ENCODE results near the gene JAML. TPM values are rescaled to one million over a fixed set of nuclear protein-coding genes. Genes with fewer than 3 reads are reported as not detected.

JAML gene
- total RNA-seq, 4 donors from 2014 or later, result 2.8 to 51.7 (median 14.0) TPM

DNA sequence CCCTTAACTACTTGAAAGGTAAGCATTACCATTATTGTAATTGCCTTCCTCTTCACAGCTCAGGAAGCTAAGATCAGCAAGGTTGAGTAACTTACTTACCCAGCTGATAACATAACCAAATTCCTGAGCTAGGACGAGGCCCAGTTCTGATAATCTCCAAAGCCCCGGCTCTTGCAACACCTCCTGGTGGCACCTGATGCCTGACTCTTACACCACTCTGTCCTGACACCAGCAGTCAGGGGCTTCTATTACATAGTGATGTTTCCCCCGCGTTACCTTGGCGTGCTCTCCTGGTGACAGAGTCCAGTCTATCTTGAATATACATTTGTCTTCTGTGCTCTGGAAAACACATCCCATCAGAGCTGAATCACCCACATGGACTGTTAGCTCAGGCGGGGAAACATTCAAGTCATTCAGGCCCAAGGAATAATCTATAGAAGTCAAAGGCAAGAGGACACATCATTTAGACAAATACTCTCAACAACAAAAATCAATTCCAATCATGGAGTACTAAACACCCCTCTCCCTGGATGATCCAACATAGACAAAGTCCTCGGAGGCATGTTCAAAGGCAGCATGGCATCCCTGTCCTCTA is 12.6 kb downstream of the JAML start:
- TF ChIP-seq, protein P1, sequence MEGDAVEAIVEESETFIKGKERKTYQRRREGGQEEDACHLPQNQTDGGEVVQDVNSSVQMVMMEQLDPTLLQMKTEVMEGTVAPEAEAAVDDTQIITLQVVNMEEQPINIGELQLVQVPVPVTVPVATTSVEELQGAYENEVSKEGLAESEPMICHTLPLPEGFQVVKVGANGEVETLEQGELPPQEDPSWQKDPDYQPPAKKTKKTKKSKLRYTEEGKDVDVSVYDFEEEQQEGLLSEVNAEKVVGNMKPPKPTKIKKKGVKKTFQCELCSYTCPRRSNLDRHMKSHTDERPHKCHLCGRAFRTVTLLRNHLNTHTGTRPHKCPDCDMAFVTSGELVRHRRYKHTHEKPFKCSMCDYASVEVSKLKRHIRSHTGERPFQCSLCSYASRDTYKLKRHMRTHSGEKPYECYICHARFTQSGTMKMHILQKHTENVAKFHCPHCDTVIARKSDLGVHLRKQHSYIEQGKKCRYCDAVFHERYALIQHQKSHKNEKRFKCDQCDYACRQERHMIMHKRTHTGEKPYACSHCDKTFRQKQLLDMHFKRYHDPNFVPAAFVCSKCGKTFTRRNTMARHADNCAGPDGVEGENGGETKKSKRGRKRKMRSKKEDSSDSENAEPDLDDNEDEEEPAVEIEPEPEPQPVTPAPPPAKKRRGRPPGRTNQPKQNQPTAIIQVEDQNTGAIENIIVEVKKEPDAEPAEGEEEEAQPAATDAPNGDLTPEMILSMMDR (IDR thresholded peaks at IDR 0.05; ENCODE audit: low read depth), result no peak

DNA sequence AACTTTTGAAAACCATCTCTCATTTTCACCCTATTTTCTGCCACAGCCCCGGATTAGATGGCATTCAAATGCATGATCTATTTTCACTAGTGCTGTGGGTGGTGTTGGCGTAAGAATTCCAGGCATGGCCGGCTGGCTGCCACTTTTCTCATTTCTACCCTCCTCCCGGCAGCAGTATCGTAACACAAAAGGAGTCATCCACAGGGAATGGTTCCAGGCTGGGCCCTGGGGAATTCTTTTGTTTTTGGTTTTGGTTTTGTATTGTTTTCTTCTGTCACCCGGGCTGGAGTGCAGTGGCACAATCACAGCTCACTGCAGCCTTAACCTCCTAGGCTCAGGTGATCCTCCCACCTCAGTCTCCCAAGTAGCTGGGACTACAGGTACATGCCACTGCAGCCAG is 13.8 kb downstream of the JAML start:
- TF ChIP-seq, protein P1 (IDR thresholded peaks at IDR 0.05; ENCODE audit: low read depth), result no peak

DNA sequence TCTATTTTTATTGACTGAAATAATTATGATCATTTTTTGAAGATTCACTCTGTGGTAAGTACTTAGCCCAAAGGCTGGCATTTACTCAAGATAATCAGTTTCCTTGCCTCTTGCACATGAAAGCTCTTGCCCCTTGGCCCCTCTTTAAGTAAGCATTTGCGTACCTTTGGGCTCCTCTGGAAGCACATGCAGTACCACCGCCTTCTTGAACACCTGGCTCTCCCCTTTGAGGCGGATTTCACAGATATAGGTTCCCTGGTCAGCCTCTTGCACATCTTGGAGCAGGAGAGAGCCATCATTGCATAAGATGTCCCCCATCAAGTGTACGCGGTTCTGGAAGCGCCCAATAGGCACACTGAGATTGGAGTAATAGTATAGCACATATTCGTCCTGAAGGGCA is 14.5 kb downstream of the JAML start:
- TF ChIP-seq, protein P1 (IDR thresholded peaks at IDR 0.05; ENCODE audit: low read depth), result no peak

DNA sequence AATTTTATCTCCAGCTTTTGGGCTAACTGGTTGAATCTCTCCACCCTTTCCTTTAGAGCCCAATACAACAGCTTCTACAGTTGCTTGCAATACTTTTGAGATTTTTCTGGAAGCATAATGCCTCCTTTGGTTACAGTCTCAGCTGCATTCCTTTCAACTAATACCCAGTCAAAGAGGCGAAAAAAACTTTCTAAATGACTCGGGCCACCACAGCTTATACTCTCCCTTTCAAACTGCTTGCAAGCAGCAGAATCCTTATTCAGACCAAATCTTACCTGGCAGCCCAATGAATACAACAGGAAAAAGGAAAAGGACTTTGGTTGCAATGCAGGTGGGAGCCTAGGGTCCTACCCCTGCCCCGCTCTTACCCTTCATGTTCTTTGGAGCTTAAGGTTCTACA is 15.8 kb downstream of the JAML start:
- TF ChIP-seq, protein P1 (IDR thresholded peaks at IDR 0.05; ENCODE audit: low read depth), result no peak

DNA sequence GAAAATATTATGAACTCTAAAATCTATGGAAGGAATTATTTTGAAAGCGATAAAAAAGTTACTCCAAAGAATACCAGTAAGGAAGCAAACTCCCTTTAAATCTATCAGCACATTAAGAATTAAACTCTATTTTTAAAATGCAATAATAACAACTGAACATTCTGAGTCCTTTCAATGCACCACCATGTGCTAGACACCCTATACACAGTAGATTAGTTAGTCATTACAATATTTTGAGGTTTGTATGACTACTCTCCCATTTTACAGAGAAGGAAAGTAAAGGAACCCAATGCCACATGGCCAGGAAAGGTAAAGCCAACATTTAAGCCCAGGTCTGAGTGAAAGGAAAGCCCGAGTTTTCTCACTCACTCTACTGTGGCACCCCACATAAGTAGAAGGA is 17.7 kb downstream of the JAML start:
- TF ChIP-seq, protein P1 (IDR thresholded peaks at IDR 0.05; ENCODE audit: low read depth), result no peak

DNA sequence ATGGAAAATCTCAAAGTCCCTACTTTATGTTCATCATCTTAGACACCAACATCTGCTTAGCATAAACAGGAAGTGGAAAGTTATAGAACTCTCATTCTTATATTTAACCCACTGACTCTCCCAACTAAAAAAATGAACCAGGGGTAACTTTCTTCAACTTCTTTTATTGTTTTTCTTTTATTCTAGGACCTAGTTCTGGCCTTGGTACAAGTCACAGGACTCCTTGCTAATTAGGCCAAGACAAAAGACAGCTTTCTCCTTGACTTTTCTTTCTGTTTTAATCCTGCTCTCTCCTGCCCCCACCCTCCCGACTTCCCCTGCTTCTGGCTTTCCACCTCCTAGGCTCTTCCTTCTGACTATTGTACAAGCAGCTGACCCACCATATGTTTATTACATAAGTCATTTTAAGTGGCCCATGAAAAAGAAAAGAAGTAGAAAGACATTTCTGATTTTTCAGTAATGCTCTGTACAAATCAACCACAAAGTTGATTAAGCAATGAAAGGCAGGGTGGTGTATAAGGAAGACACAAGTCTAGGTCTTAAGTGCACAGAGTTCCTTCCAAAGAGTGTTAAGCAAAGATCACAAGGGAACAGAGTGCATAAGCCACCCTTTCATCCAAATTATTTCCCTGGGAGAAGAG is 18.3 kb downstream of the JAML start:
- TF ChIP-seq, protein P1 (IDR thresholded peaks at IDR 0.05; ENCODE audit: low read depth), result no peak

DNA sequence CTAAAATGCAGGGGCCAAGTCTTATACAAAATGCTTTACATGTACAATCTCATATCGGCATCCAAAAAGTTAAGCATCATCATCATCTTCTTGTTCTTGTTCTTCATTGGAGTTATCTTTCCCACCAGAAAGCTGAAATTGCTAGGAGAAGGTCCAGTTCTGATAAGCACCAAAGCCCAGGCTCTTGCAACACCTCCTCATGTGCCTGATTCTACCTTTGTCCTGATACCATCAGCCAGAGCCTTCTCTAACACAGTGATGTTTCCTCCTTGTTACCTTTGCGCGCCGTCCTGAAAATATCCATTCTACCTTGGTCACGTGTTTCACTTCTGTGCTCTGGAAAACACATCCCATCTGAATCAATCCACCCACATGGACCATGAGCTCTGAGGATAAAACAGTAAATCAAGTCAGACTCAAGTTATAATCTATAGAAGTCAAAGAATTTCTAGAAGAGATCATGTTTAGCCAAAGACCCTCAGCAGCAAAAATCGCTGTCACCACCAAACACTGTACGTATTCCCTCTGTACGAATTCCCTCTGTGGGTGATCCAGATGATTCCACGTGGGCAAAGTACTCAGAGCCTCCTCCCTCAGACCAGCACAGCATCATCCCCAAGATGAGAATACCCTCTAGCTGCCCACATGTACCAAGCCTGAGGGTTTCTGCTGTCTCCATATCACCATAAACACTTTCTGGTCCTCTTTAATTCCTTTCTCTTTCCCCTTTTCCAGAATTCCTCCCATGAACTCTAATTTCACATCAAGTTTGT is 19.0 kb downstream of the JAML start:
- TF ChIP-seq, protein P1 (IDR thresholded peaks at IDR 0.05; ENCODE audit: low read depth), result no peak
